ENCODE results near the gene GOLGA6L2. TPM values are rescaled to one million over a fixed set of nuclear protein-coding genes. Genes with fewer than 3 reads are reported as not detected.
"Not testable (repeated sequence)": the region's sequence is repeated elsewhere in the genome, so short reads cannot be mapped to it uniquely, and the experiment has no call there.

Gene GOLGA6L2
- total RNA-seq, 1 donor from 2014 or later, result not detected

DNA sequence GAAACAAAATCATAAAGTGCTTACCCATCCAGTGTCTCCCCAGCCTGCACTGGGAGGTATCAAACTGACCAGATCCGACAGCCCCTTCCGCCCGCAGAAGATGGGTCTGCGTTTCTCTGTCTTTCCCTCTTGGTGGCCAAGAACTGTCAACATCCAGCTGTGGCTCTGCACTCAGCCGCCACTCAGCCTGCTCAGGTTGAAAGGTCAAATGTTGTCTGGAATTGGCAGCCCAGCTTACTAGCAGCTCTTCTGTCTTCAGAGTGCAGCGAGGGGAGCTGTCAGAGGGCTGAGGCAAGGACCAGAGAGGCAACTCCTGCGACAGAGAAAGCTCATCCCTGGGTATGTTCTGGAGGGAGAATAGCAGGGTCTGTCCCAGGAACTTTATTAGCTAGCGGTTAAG lies 45.4 kb downstream of the GOLGA6L2 start:
- H3K79me2 ChIP-seq (ENCODE audit: insufficient read depth, low read length), result no peaks in the 10 kb centered on the region
- TF ChIP-seq, protein P1, sequence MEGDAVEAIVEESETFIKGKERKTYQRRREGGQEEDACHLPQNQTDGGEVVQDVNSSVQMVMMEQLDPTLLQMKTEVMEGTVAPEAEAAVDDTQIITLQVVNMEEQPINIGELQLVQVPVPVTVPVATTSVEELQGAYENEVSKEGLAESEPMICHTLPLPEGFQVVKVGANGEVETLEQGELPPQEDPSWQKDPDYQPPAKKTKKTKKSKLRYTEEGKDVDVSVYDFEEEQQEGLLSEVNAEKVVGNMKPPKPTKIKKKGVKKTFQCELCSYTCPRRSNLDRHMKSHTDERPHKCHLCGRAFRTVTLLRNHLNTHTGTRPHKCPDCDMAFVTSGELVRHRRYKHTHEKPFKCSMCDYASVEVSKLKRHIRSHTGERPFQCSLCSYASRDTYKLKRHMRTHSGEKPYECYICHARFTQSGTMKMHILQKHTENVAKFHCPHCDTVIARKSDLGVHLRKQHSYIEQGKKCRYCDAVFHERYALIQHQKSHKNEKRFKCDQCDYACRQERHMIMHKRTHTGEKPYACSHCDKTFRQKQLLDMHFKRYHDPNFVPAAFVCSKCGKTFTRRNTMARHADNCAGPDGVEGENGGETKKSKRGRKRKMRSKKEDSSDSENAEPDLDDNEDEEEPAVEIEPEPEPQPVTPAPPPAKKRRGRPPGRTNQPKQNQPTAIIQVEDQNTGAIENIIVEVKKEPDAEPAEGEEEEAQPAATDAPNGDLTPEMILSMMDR (IDR thresholded peaks at IDR 0.05; ENCODE audit: insufficient read depth, low read depth, low read length), result no peak
- TF ChIP-seq EZH2 (IDR thresholded peaks at IDR 0.05; ENCODE audit: insufficient read depth, low read length), result no peak
- H3K4me1 ChIP-seq (ENCODE audit: insufficient read depth, low read length), result no peaks in the 10 kb centered on the region
- no peak overlapping the region for H3K9ac ChIP-seq (ENCODE audit: low read length)
- no peaks in the 10 kb centered on the region for H3K9me3 ChIP-seq (ENCODE audit: insufficient read depth, low read depth, low read length)
- H4K20me1 ChIP-seq (ENCODE audit: insufficient read depth, low read length), result no peaks in the 10 kb centered on the region
- no peaks in the 10 kb centered on the region for H3K4me1 Mint-ChIP-seq (ENCODE audit: low read depth, unreplicated experiment)
- H3K36me3 ChIP-seq (ENCODE audit: insufficient read depth, low read length), result no peaks in the 10 kb centered on the region
- no peak overlapping the region for H3K4me3 Mint-ChIP-seq (ENCODE audit: unreplicated experiment)
- H2AFZ ChIP-seq (ENCODE audit: low read depth, low read length), result no peak overlapping the region
- H3K9me3 Mint-ChIP-seq (ENCODE audit: unreplicated experiment), result no peaks in the 10 kb centered on the region
- FAIRE-seq, result no peak
- no peak overlapping the region for H3K4me2 ChIP-seq (ENCODE audit: low read length)
- H3K27ac ChIP-seq (ENCODE audit: low read depth, low read length), result no peak overlapping the region
- no peaks in the 10 kb centered on the region for H3K27me3 ChIP-seq (ENCODE audit: insufficient read depth, low read length)
- no peaks in the 10 kb centered on the region for H3K36me3 Mint-ChIP-seq (ENCODE audit: low read depth, unreplicated experiment)
- no peak overlapping the region for H3K27ac Mint-ChIP-seq (ENCODE audit: unreplicated experiment)
- DNase-seq (ENCODE audit: low read depth), result no peak
- no peak overlapping the region for H3K4me3 ChIP-seq (ENCODE audit: insufficient read depth, low read depth, low read length)
- peaks cover 14% of the 10 kb centered on the region for H3K27me3 Mint-ChIP-seq (ENCODE audit: low read depth, unreplicated experiment)

DNA sequence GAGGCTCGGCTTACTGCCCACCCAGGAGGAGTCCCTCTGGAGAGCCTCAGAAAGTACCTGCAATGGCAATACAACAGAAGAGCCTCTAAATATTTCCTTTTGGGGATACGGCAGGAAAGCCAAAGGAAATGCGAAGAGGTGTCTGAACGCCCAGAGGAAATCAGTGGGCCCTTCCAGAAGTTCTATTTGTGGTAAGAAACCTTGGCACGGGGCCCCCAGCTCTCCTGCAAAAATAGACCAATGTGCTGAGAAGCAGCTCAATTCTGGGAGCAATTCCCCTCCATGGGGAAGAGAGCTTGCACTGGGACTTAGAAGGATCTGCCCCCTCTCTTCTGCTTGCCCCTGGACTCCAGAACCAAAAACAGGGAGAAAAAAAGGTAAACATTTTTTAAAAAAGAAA lies 47.8 kb downstream of the GOLGA6L2 start:
- not testable (repeated sequence) for H3K27ac ChIP-seq (ENCODE audit: low read depth, low read length); H3K36me3 Mint-ChIP-seq (ENCODE audit: low read depth, unreplicated experiment); H3K9me3 ChIP-seq (ENCODE audit: insufficient read depth, low read depth, low read length); H3K9ac ChIP-seq (ENCODE audit: low read length); H3K4me2 ChIP-seq (ENCODE audit: low read length); H3K4me1 Mint-ChIP-seq (ENCODE audit: low read depth, unreplicated experiment); H3K27ac Mint-ChIP-seq (ENCODE audit: unreplicated experiment); H3K4me3 Mint-ChIP-seq (ENCODE audit: unreplicated experiment); H2AFZ ChIP-seq (ENCODE audit: low read depth, low read length); H3K79me2 ChIP-seq (ENCODE audit: insufficient read depth, low read length); H3K36me3 ChIP-seq (ENCODE audit: insufficient read depth, low read length); FAIRE-seq; H3K4me1 ChIP-seq (ENCODE audit: insufficient read depth, low read length); DNase-seq (ENCODE audit: low read depth); H3K27me3 ChIP-seq (ENCODE audit: insufficient read depth, low read length); H3K4me3 ChIP-seq (ENCODE audit: insufficient read depth, low read depth, low read length); H4K20me1 ChIP-seq (ENCODE audit: insufficient read depth, low read length); H3K9me3 Mint-ChIP-seq (ENCODE audit: unreplicated experiment)
- peaks cover 14% of the 10 kb centered on the region for H3K27me3 Mint-ChIP-seq (ENCODE audit: low read depth, unreplicated experiment)

DNA sequence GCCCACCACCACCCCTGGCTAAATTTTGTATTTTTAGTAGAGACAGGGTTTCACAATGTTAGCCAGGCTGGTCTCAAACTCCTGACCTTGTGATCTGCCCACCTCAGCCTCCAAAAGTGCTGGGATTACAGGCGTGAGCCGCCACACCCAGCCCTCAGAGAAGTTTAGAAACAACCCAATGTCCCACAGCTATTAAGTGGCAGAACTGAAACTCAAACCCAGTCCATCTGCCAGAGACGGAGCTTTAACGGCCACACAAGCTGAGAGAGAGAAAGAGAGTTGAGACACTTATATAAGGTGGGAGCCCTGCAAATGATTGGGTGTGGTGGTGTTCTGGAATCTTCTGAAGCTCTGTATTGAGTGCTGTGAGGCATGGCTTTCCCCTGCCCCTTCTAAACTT lies 48.7 kb downstream of the GOLGA6L2 start:
- H3K27ac Mint-ChIP-seq (ENCODE audit: unreplicated experiment); H3K4me1 Mint-ChIP-seq (ENCODE audit: low read depth, unreplicated experiment); H3K79me2 ChIP-seq (ENCODE audit: insufficient read depth, low read length); H3K4me3 ChIP-seq (ENCODE audit: insufficient read depth, low read depth, low read length); H3K36me3 ChIP-seq (ENCODE audit: insufficient read depth, low read length); H4K20me1 ChIP-seq (ENCODE audit: insufficient read depth, low read length); H3K36me3 Mint-ChIP-seq (ENCODE audit: low read depth, unreplicated experiment); DNase-seq (ENCODE audit: low read depth); H3K4me3 Mint-ChIP-seq (ENCODE audit: unreplicated experiment); H3K27me3 ChIP-seq (ENCODE audit: insufficient read depth, low read length); H3K27ac ChIP-seq (ENCODE audit: low read depth, low read length); H3K4me2 ChIP-seq (ENCODE audit: low read length); FAIRE-seq; H2AFZ ChIP-seq (ENCODE audit: low read depth, low read length); H3K9me3 Mint-ChIP-seq (ENCODE audit: unreplicated experiment); H3K9me3 ChIP-seq (ENCODE audit: insufficient read depth, low read depth, low read length); H3K9ac ChIP-seq (ENCODE audit: low read length); H3K4me1 ChIP-seq (ENCODE audit: insufficient read depth, low read length): not testable (repeated sequence)
- H3K27me3 Mint-ChIP-seq (ENCODE audit: low read depth, unreplicated experiment), result peaks cover 12% of the 10 kb centered on the region

DNA sequence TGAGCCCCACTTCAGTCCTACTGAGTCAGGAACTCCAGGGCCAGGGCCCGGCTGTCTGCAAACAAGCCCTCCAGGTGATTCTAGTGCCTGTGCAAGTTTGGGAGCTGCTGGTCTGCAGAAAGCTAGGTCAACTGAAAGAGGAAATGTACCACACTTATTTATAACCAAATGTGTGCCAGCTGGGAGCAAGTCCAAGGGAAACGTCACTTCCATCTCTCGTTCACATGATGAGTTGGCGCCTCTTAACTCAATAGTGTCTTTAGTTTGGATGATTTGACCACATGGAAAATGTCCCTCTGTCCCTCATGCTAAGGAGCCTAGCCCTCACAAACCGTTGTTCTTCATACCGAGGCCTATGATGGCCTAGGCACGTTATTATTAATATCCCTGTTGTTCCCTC lies 49.3 kb downstream of the GOLGA6L2 start:
- Histone ChIP-seq H3K79me2 (ENCODE audit: insufficient read depth, low read length) (no peaks in the 10 kb centered on the region), H3K4me3 (ENCODE audit: insufficient read depth, low read depth, low read length) (no peak overlapping the region), H3K9me3 (ENCODE audit: insufficient read depth, low read depth, low read length) (no peaks in the 10 kb centered on the region), H3K36me3 (ENCODE audit: insufficient read depth, low read length) (no peaks in the 10 kb centered on the region), H3K27me3 (ENCODE audit: insufficient read depth, low read length) (no peaks in the 10 kb centered on the region), H3K27ac (ENCODE audit: low read depth, low read length) (no peak overlapping the region), H3K9ac (ENCODE audit: low read length) (no peak overlapping the region), H2AFZ (ENCODE audit: low read depth, low read length) (no peak overlapping the region), H3K4me1 (ENCODE audit: insufficient read depth, low read length) (no peaks in the 10 kb centered on the region), H3K4me2 (ENCODE audit: low read length) (no peak overlapping the region), H4K20me1 (ENCODE audit: insufficient read depth, low read length) (no peaks in the 10 kb centered on the region)
- peaks cover 8% of the 10 kb centered on the region for H3K4me1 Mint-ChIP-seq (ENCODE audit: low read depth, unreplicated experiment)
- FAIRE-seq (no peak), DNase-seq (ENCODE audit: low read depth) (no peak)
- no peak overlapping the region for H3K4me3 Mint-ChIP-seq (ENCODE audit: unreplicated experiment)
- no peak overlapping the region for H3K27ac Mint-ChIP-seq (ENCODE audit: unreplicated experiment)
- peaks cover 9% of the 10 kb centered on the region for H3K27me3 Mint-ChIP-seq (ENCODE audit: low read depth, unreplicated experiment)
- peaks cover 2% of the 10 kb centered on the region for H3K9me3 Mint-ChIP-seq (ENCODE audit: unreplicated experiment)
- no peak for TF ChIP-seq EZH2 (IDR thresholded peaks at IDR 0.05; ENCODE audit: insufficient read depth, low read length)
- TF ChIP-seq, protein P1 (IDR thresholded peaks at IDR 0.05; ENCODE audit: insufficient read depth, low read depth, low read length), result no peak
- H3K36me3 Mint-ChIP-seq (ENCODE audit: low read depth, unreplicated experiment), result no peaks in the 10 kb centered on the region

Data from astrocyte (in vitro differentiated cells and primary cell).